GM18873 (cell line): Measurements from ENCODE around the gene SERPINB6.
A peak's percentile ranks its signal among the peaks of the same experiment; 100 is the strongest.
"Not testable (repeated sequence)": the region's sequence is repeated elsewhere in the genome, so short reads cannot be mapped to it uniquely, and the experiment has no call there.

ENCODE experiments used
- ATAC-seq: cut with Tn5 transposase; IDR thresholded peaks from one replicate; pipeline ENCODE4 v1.9.1; 2021; ENCODE audit warnings: mild to moderate bottlenecking, moderate library complexity, moderate number of reproducible peaks; ENCODE audit not compliant: unreplicated experiment, low FRiP score

Gene SERPINB6

GRCh38 chr6:3001146-3001772, 29.9 kb upstream of the SERPINB6 start:
- ATAC-seq: no peak

GRCh38 chr6:2999618-3000557, 28.5 kb upstream of the SERPINB6 start, which contains the start of gene NQO2:
NQO2 (plus strand) TSS chr6:2999894; CDS start chr6:3006553, 6,659 bp downstream.
- ATAC-seq: peak; percentile 55

- peak; percentile 14 for ATAC-seq
These were observed 27.7 kb upstream of the SERPINB6 start for GRCh38 chr6:2998998-2999617.

GRCh38 chr6:2998249-2998997, 27.1 kb upstream of the SERPINB6 start:
- ATAC-seq: not testable (repeated sequence)

- no peak for ATAC-seq
These were observed 22.5 kb upstream of the SERPINB6 start for GRCh38 chr6:2993755-2994317.

- ATAC-seq: no peak
These were observed 21.1 kb upstream of the SERPINB6 start for GRCh38 chr6:2992330-2992979.

GRCh38 chr6:2990932-2991506, 19.7 kb upstream of the SERPINB6 start:
- no peak for ATAC-seq

- no peak for ATAC-seq
These were observed 19.0 kb upstream of the SERPINB6 start for GRCh38 chr6:2990248-2990931.

GRCh38 chr6:2989332-2990247, 18.2 kb upstream of the SERPINB6 start:
- peak; percentile 60 for ATAC-seq

- peak; percentile 25 for ATAC-seq
These were observed 17.3 kb upstream of the SERPINB6 start for GRCh38 chr6:2988426-2989331.

- no peak for ATAC-seq
These were observed 16.7 kb upstream of the SERPINB6 start for GRCh38 chr6:2988094-2988425.

- ATAC-seq: no peak
These were observed 15.4 kb upstream of the SERPINB6 start for GRCh38 chr6:2986722-2987221.

- no peak for ATAC-seq
These were observed 13.5 kb upstream of the SERPINB6 start for GRCh38 chr6:2984738-2985406.

GRCh38 chr6:2982426-2983117, 11.2 kb upstream of the SERPINB6 start:
- no peak for ATAC-seq

GRCh38 chr6:2980465-2980855, 9.1 kb upstream of the SERPINB6 start:
- no peak for ATAC-seq
